IMR-90 (cell line): ENCODE data around the gene ABTB2. TPM values are rescaled to one million over a fixed set of nuclear protein-coding genes. Genes with fewer than 3 reads are reported as not detected.

ENCODE experiments used
- ATAC-seq: fragments of 200-7000 bp; cut with Tn5 transposase; 2 replicates; pipeline ENCODE4 v1.9.1; 2020; ENCODE audit warnings: low read depth, mild to moderate bottlenecking, moderate library complexity
- BruUV-seq: library from RNA; stranded (reverse); fragments of 400-500 nt; replicated peaks from 2 replicates; lab custom pipeline; 2021; lab: Mats Ljungman, UMichigan
- CTCF ChIA-PET: fragments of 300-600 bp; formaldehyde crosslinking; extraction: SDS; loops from one replicate; lab custom pipeline; 2021; ENCODE audit warnings: antibody characterized with exemption; lab: Yijun Ruan, JAX
- POLR2A ChIA-PET: fragments of 300-600 bp; sonication (Branson Sonifier 250); formaldehyde crosslinking; loops from one replicate; lab custom pipeline; 2022; ENCODE audit warnings: antibody characterized with exemption; ENCODE audit not compliant: unreplicated experiment; lab: Charles Lee
- DNase-seq: peaks from one replicate; pipeline ENCODE4 v3.0.0; 2013
- H2AFZ ChIP-seq: replicated peaks from 2 replicates; pipeline ENCODE3; 2013; ENCODE audit warnings: low read length, mild to moderate bottlenecking; ENCODE audit not compliant: poor library complexity
- H2AK5ac ChIP-seq: 2 replicates; pipeline ENCODE4 v1.6.1; 2013; ENCODE audit warnings: low read depth, low read length, inconsistent platforms
- H2AK9ac ChIP-seq: replicated peaks from 2 replicates; pipeline ENCODE3; 2013; ENCODE audit warnings: mild to moderate bottlenecking, low read depth, low read length, moderate library complexity; ENCODE audit not compliant: poor library complexity
- H2BK120ac ChIP-seq: 2 replicates; pipeline ENCODE4 v1.6.1; 2013; ENCODE audit warnings: low read depth, low read length, inconsistent platforms
- H2BK15ac ChIP-seq: 3 replicates; pipeline ENCODE4 v1.6.1; 2013; ENCODE audit warnings: low read depth, low read length, inconsistent platforms
- H2BK20ac ChIP-seq: 2 replicates; pipeline ENCODE4 v1.6.1; 2013; ENCODE audit warnings: low read depth, mild to moderate bottlenecking, inconsistent platforms, low read length, moderate library complexity
- H2BK5ac ChIP-seq: 2 replicates; pipeline ENCODE4 v1.6.1; 2013; ENCODE audit warnings: mild to moderate bottlenecking, low read depth, low read length, inconsistent platforms; ENCODE audit not compliant: poor library complexity, severe bottlenecking
- H3K14ac ChIP-seq: replicated peaks from 2 replicates; pipeline ENCODE4 v1.6.1; 2013; ENCODE audit warnings: low read depth, low read length, inconsistent platforms
- H3K18ac ChIP-seq: 2 replicates; pipeline ENCODE4 v1.6.1; 2013; ENCODE audit warnings: low read depth, low read length, control low read depth
- H3K23ac ChIP-seq: 2 replicates; pipeline ENCODE4 v1.6.1; 2013; ENCODE audit warnings: low read depth, low read length, inconsistent platforms
- H3K27ac ChIP-seq: 2 replicates; pipeline ENCODE4 v1.5.1; 2013; ENCODE audit warnings: mild to moderate bottlenecking, control low read depth, low read length; ENCODE audit not compliant: insufficient read depth
- H3K27me3 ChIP-seq: 2 replicates; pipeline ENCODE4 v1.6.1; 2013; ENCODE audit warnings: low read length; ENCODE audit not compliant: control insufficient read depth, insufficient read depth
- H3K36me3 ChIP-seq: 2 replicates; pipeline ENCODE4 v1.6.1; 2013; ENCODE audit warnings: low read length, mixed read lengths; ENCODE audit not compliant: control insufficient read depth, insufficient read depth
- H3K4ac ChIP-seq: 2 replicates; pipeline ENCODE4 v1.6.1; 2013; ENCODE audit warnings: low read depth, low read length, inconsistent platforms
- H3K4me1 ChIP-seq: 2 replicates; pipeline ENCODE4 v1.6.1; 2013; ENCODE audit warnings: low read length, mixed read lengths; ENCODE audit not compliant: control insufficient read depth, insufficient read depth
- H3K4me2 ChIP-seq: 2 replicates; pipeline ENCODE4 v1.6.1; 2013; ENCODE audit warnings: low read depth, mild to moderate bottlenecking, control low read depth, low read length, moderate library complexity
- H3K4me3 ChIP-seq: 2 replicates; pipeline ENCODE4 v1.5.1; 2013; ENCODE audit warnings: low read depth, mild to moderate bottlenecking, control low read depth, low read length, moderate library complexity; ENCODE audit not compliant: insufficient read depth
- H3K56ac ChIP-seq: 2 replicates; pipeline ENCODE4 v1.6.1; 2013; ENCODE audit warnings: low read length, inconsistent platforms; ENCODE audit not compliant: insufficient read depth; ENCODE audit errors: extremely low read depth
- H3K79me1 ChIP-seq, 2 experiments: 2 replicates each; pipeline ENCODE4 v1.6.1; 2013; ENCODE audit warnings: low read length in 2 of 2, inconsistent platforms in 1 of 2, low read depth in 1 of 2
- H3K9ac ChIP-seq: 2 replicates; pipeline ENCODE4 v1.6.1; 2013; ENCODE audit warnings: low read depth, low read length, control low read depth
- H3K9me1 ChIP-seq: 2 replicates; pipeline ENCODE4 v1.6.1; 2013; ENCODE audit warnings: low read length, inconsistent platforms; ENCODE audit not compliant: insufficient read depth
- H3K9me3 ChIP-seq: 2 replicates; pipeline ENCODE4 v1.6.1; 2013; ENCODE audit warnings: low read length; ENCODE audit not compliant: control insufficient read depth, insufficient read depth
- H4K20me1 ChIP-seq: 2 replicates; pipeline ENCODE4 v1.6.1; 2013; ENCODE audit warnings: low read length, inconsistent platforms; ENCODE audit not compliant: insufficient read depth
- H4K5ac ChIP-seq: 2 replicates; pipeline ENCODE4 v1.6.1; 2013; ENCODE audit warnings: mild to moderate bottlenecking, low read depth, low read length, control low read depth
- H4K8ac ChIP-seq, 2 experiments: 2 replicates each; pipeline ENCODE4 v1.6.1; 2013; ENCODE audit warnings: low read depth in 2 of 2, low read length in 2 of 2, control low read depth in 1 of 2, inconsistent platforms in 1 of 2
- H4K91ac ChIP-seq: 2 replicates; pipeline ENCODE4 v1.6.1; 2013; ENCODE audit warnings: low read depth, low read length, inconsistent platforms; ENCODE audit not compliant: insufficient read depth
- CEBPB ChIP-seq: IDR thresholded peaks from 2 replicates; pipeline ENCODE4 v1.6.1; 2012; ENCODE audit warnings: low read depth, low read length, improper control_type of control experiment
- CHD1 ChIP-seq: IDR thresholded peaks from 2 replicates; pipeline ENCODE4 v1.6.1; 2012; ENCODE audit warnings: low read depth, low read length, improper control_type of control experiment
- ELK1 ChIP-seq: fragments of 150-350 bp; IDR thresholded peaks from 2 replicates; pipeline ENCODE4 v1.6.1; 2016; ENCODE audit warnings: low read depth, mild to moderate bottlenecking, low read length, moderate library complexity, borderline replicate concordance
- FOS ChIP-seq: fragments of 150-350 bp; IDR thresholded peaks from 2 replicates; pipeline ENCODE4 v1.6.1; 2016; ENCODE audit warnings: low read depth, low read length
- MAFK ChIP-seq: IDR thresholded peaks from 2 replicates; pipeline ENCODE4 v1.6.1; 2012; ENCODE audit warnings: low read depth, low read length, improper control_type of control experiment
- MAZ ChIP-seq: IDR thresholded peaks from 2 replicates; pipeline ENCODE4 v1.6.1; 2012; ENCODE audit warnings: low read depth, mild to moderate bottlenecking, low read length, improper control_type of control experiment, moderate library complexity, borderline replicate concordance
- MXI1 ChIP-seq: IDR thresholded peaks from 2 replicates; pipeline ENCODE4 v1.6.1; 2012; ENCODE audit warnings: low read depth, mild to moderate bottlenecking, low read length, moderate library complexity, borderline replicate concordance
- NFE2L2 ChIP-seq: fragments of 150-350 bp; IDR thresholded peaks from 2 replicates; pipeline ENCODE4 v1.6.1; 2016; ENCODE audit warnings: low read depth, mild to moderate bottlenecking, low read length
- POLR2A ChIP-seq: IDR thresholded peaks from 2 replicates; pipeline ENCODE4 v1.6.1; 2012; ENCODE audit warnings: mild to moderate bottlenecking, low read depth, low read length
- SMC3 ChIP-seq: fragments of 150-350 bp; IDR thresholded peaks from 2 replicates; pipeline ENCODE4 v1.6.1; 2016; ENCODE audit warnings: low read depth, mild to moderate bottlenecking, antibody characterized with exemption, low read length, moderate library complexity
- WGBS, 2 experiments: methylation state at CpG; one replicate each; pipeline versions ENCODE4 v1.1.5 to v1.1.7; 2013; ENCODE audit warnings: missing lambda C conversion rate in 2 of 2; ENCODE audit not compliant: insufficient read length in 1 of 2; ENCODE audit errors: extremely low coverage in 2 of 2; 5-methylcytosine and 5-hydroxymethylcytosine counted together
- dilution Hi-C: fragments of 300-500 bp; cut with HindIII; formaldehyde crosslinking; loops from one replicate; pipeline ENCODE4 v1.14.3; 2018; ENCODE audit warnings: low sequenced_read_pairs; ENCODE audit not compliant: unreplicated experiment
- in situ Hi-C: fragments of 300-500 bp; cut with MboI; formaldehyde crosslinking; loops from 3 replicates; pipeline ENCODE4 v1.14.3; 2019; ENCODE audit warnings: low sequenced_read_pairs, inconsistent platforms, mixed read lengths
- intact Hi-C: fragments of 100-400 bp; cut with micrococcal nuclease; formaldehyde crosslinking; loops from 2 replicates; pipeline ENCODE4 v1.10.0; 2022
- polyA plus RNA-seq, 3 experiments: library from polyadenylated mRNA; depleted of rRNA; stranded (reverse); fragments of >200 nt; gene quantifications; 2 replicates each; pipeline ENCODE4 v1.2.3, GENCODE V29; 2012; ENCODE audit warnings: low replicate concordance in 1 of 3
- total RNA-seq: library from RNA; depleted of rRNA; stranded (reverse); fragments of >200 nt; gene quantifications from 2 replicates; pipeline ENCODE4 v1.2.3, GENCODE V29; 2012
- TF ChIP-seq, protein P1 (sequence below): conservative IDR thresholded peaks from 2 replicates; pipeline ENCODE4 v1.5.1; 2012; ENCODE audit warnings: mild to moderate bottlenecking, low read depth, low read length, improper control_type of control experiment

The ABTB2 gene
- total and polyA plus RNA-seq, 2 of the 4 experiments (the other 2 are of a cell fraction), result 0.18 to 2.0 TPM

DNA sequence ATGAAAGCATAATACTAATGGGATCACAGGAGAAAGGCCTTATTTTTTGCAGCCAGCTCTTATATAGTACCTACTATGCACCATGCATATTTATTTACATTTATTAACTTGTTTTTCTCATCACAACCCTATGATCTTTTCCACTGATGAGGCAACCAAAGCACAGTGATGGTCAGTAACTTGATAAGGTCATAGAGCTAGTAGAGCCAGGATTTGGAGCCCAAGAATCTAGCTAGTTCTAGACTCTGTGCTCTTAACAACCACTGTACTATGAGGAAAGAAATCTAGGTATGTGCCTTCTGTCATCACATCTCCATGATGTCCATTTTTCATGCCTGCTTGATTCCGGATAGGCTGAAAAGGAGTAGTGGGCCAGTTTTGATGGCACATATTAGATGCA is 24.0 kb upstream of the ABTB2 start:
- no peak overlapping the region for H4K91ac ChIP-seq
- H2BK20ac ChIP-seq, result no peak overlapping the region
- no peaks in the 10 kb centered on the region for H3K36me3 ChIP-seq
- H3K27ac ChIP-seq, result no peak overlapping the region
- no peak overlapping the region for H2AK9ac ChIP-seq
- no peak for ATAC-seq
- no peak overlapping the region for H3K4me2 ChIP-seq
- H4K20me1 ChIP-seq, result no peaks in the 10 kb centered on the region
- no peak overlapping the region for H3K4me3 ChIP-seq
- no peak overlapping the region for H2BK5ac ChIP-seq
- H3K4me1 ChIP-seq, result peaks cover 3% of the 10 kb centered on the region; the same call in 1 of the 2 replicates
- no peak overlapping the region for H3K4ac ChIP-seq
- DNase-seq, result no peak
- H2BK15ac ChIP-seq, result no peak overlapping the region
- in situ Hi-C loops (no loop called here), dilution Hi-C loops (no loop called here), intact Hi-C loops (no loop called here)
- no peak overlapping the region for H2BK120ac ChIP-seq
- no peak overlapping the region for H3K23ac ChIP-seq
- H3K14ac ChIP-seq, result no peak overlapping the region
- peaks cover 15% of the 10 kb centered on the region for H3K9me3 ChIP-seq
- 0 out of 2 replicates have a peak, but pooled peaks cover 4% of the 10 kb centered on the region for H3K27me3 ChIP-seq
- H2AK5ac ChIP-seq, result no peak overlapping the region
- BruUV-seq, result no TSS peak
- no peak overlapping the region for H4K5ac ChIP-seq
- CTCF ChIA-PET, result no interaction called here
- H3K79me1 ChIP-seq, result no peaks in the 10 kb centered on the region
- H3K9ac ChIP-seq, result no peak overlapping the region
- H2AFZ ChIP-seq, result no peak overlapping the region
- no peak overlapping the region for H3K18ac ChIP-seq
- H4K8ac ChIP-seq, result no peak overlapping the region
- no CpG with 5 or more reads among the region's 1 CpG for whole genome bisulfite sequencing, 2 experiments
- POLR2A ChIA-PET, result no interaction called here
- TF ChIP-seq SMC3, result no peak
- TF ChIP-seq MXI1, result no peak
- no peak for TF ChIP-seq POLR2A
- TF ChIP-seq CEBPB, result no peak
- TF ChIP-seq, protein P1, sequence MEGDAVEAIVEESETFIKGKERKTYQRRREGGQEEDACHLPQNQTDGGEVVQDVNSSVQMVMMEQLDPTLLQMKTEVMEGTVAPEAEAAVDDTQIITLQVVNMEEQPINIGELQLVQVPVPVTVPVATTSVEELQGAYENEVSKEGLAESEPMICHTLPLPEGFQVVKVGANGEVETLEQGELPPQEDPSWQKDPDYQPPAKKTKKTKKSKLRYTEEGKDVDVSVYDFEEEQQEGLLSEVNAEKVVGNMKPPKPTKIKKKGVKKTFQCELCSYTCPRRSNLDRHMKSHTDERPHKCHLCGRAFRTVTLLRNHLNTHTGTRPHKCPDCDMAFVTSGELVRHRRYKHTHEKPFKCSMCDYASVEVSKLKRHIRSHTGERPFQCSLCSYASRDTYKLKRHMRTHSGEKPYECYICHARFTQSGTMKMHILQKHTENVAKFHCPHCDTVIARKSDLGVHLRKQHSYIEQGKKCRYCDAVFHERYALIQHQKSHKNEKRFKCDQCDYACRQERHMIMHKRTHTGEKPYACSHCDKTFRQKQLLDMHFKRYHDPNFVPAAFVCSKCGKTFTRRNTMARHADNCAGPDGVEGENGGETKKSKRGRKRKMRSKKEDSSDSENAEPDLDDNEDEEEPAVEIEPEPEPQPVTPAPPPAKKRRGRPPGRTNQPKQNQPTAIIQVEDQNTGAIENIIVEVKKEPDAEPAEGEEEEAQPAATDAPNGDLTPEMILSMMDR, result no peak
- no peak for TF ChIP-seq MAFK
- no peak for TF ChIP-seq NFE2L2
- TF ChIP-seq FOS, result no peak
- no peak for TF ChIP-seq CHD1
- TF ChIP-seq ELK1, result no peak
- no peak for TF ChIP-seq MAZ
- H3K56ac ChIP-seq, result no peak overlapping the region
- H3K9me1 ChIP-seq, result no peaks in the 10 kb centered on the region
